BJ (cell line): ENCODE measurements around the gene C17orf67. TPM values are rescaled to one million over a fixed set of nuclear protein-coding genes. Genes with fewer than 3 reads are reported as not detected.
A peak's percentile ranks its signal among the peaks of the same experiment; 100 is the strongest.

ENCODE experiments used
- CTCF ChIA-PET: fragments of 350-600 bp; formaldehyde crosslinking; extraction: SDS; loops from one replicate; lab custom pipeline; 2021; ENCODE audit warnings: antibody characterized with exemption, inconsistent platforms; lab: Yijun Ruan, JAX
- POLR2A ChIA-PET: fragments of 300-600 bp; sonication (Branson Sonifier 250); formaldehyde crosslinking; extraction: SDS; loops from one replicate; lab custom pipeline; 2021; ENCODE audit warnings: antibody characterized with exemption; lab: Charles Lee
- DNase-seq: peaks from one replicate; pipeline ENCODE4 v3.0.0-alpha.2; 2011; ENCODE audit warnings: low read depth
- H3K27me3 ChIP-seq: 2 replicates; pipeline ENCODE4 v1.6.0; 2011; ENCODE audit warnings: low read length; ENCODE audit not compliant: control insufficient read depth, insufficient read depth
- H3K36me3 ChIP-seq: 2 replicates; pipeline ENCODE4 v1.5.1; 2011; ENCODE audit warnings: low read length; ENCODE audit not compliant: control insufficient read depth, insufficient read depth
- H3K4me3 ChIP-seq: 2 replicates; pipeline ENCODE4 v1.5.1; 2011; ENCODE audit warnings: low read depth, mild to moderate bottlenecking, control low read depth, low read length
- CTCF ChIP-seq: IDR thresholded peaks from 2 replicates; pipeline ENCODE4 v1.5.1; 2011; ENCODE audit warnings: low read depth, mild to moderate bottlenecking, control low read depth, inconsistent platforms, low read length, moderate library complexity; ENCODE audit not compliant: insufficient read depth
- polyA plus RNA-seq: library from polyadenylated mRNA; depleted of rRNA; stranded (reverse); fragments of >200 nt; gene quantifications from 2 replicates; pipeline ENCODE4 v1.2.3, GENCODE V29; 2011

The C17orf67 gene
- polyA plus RNA-seq, 1 experiment = 0.50 TPM

- POLR2A ChIA-PET = no interaction called here
- TF ChIP-seq CTCF = no peak
- H3K4me3 ChIP-seq = no peak overlapping the region
- H3K27me3 ChIP-seq = no peaks in the 10 kb centered on the region
- CTCF ChIA-PET = interaction anchor here (1.4 to 2.1 kb wide), 2 partner anchors 15 to 25 kb away, joined by 4 to 8 read pairs; no protein-coding TSS in a partner anchor
- no peak for DNase-seq
- no peaks in the 10 kb centered on the region for H3K36me3 ChIP-seq
Measured at GRCh38 chr17:56755310-56755709, 78.4 kb downstream of the C17orf67 start.

GRCh38 chr17:56754523-56755208 lies 79.1 kb downstream of the C17orf67 start:
- no peak overlapping the region for H3K4me3 ChIP-seq
- no peak for DNase-seq
- no peaks in the 10 kb centered on the region for H3K36me3 ChIP-seq
- ChIA-PET CTCF (interaction anchor here (1.4 to 2.1 kb wide), 2 partner anchors 14 to 26 kb away, joined by 4 to 8 read pairs; no protein-coding TSS in a partner anchor), POLR2A (no interaction called here)
- no peak for TF ChIP-seq CTCF
- no peaks in the 10 kb centered on the region for H3K27me3 ChIP-seq

GRCh38 chr17:56752263-56752836 lies 81.4 kb downstream of the C17orf67 start:
- ChIA-PET CTCF (interaction anchor here (1.4 kb wide), 1 partner anchor 29 kb away, joined by 6 read pairs; no protein-coding TSS in a partner anchor), POLR2A (no interaction called here)
- Histone ChIP-seq H3K27me3 (no peaks in the 10 kb centered on the region), H3K4me3 (no peak overlapping the region), H3K36me3 (no peaks in the 10 kb centered on the region)
- no peak for DNase-seq
- TF ChIP-seq CTCF = no peak

- Histone ChIP-seq H3K27me3 (no peaks in the 10 kb centered on the region), H3K4me3 (no peak overlapping the region), H3K36me3 (no peaks in the 10 kb centered on the region)
- ChIA-PET CTCF (interaction anchor here (2.1 kb wide), 1 partner anchor 29 kb away, joined by 8 read pairs; no protein-coding TSS in a partner anchor), POLR2A (no interaction called here)
- TF ChIP-seq CTCF = peak; percentile 23; the same call in 1 of the 2 replicates
- DNase-seq = no peak
Measured at GRCh38 chr17:56751145-56751738, 82.5 kb downstream of the C17orf67 start.

- Histone ChIP-seq H3K4me3 (no peak overlapping the region), H3K36me3 (no peaks in the 10 kb centered on the region), H3K27me3 (no peaks in the 10 kb centered on the region; the same call in none of the 2 replicates)
- TF ChIP-seq CTCF = no peak
- CTCF ChIA-PET = interaction anchor here (0.8 kb wide), 1 partner anchor 29 kb away, joined by 3 read pairs; no protein-coding TSS in a partner anchor
- POLR2A ChIA-PET = no interaction called here
- DNase-seq = no peak
Measured at GRCh38 chr17:56744721-56745120, 89.0 kb downstream of the C17orf67 start.
